HepG2 (cell line): ENCODE results near the gene SLC50A1. TPM values are rescaled to one million over a fixed set of nuclear protein-coding genes. Genes with fewer than 3 reads are reported as not detected.
A peak's percentile ranks its signal among the peaks of the same experiment; 100 is the strongest.

Experiments
- NCOA5 ChIP-seq: sonication (generic); formaldehyde crosslinking; IDR thresholded peaks from 2 replicates; pipeline ENCODE4 v1.4.0; 2020; ENCODE audit warnings: missing genetic modification reagents
- NFIC ChIP-seq: IDR thresholded peaks from 2 replicates; pipeline ENCODE4 v1.6.1; 2012; ENCODE audit warnings: mild to moderate bottlenecking, low read length, inconsistent platforms
- NR2F2 ChIP-seq: IDR thresholded peaks from 2 replicates; pipeline ENCODE4 v1.6.1; 2012; ENCODE audit warnings: low read depth, inconsistent platforms, borderline replicate concordance
- RERE ChIP-seq: IDR thresholded peaks from 2 replicates; pipeline ENCODE4 v1.6.1; 2016; ENCODE audit warnings: low read depth, missing genetic modification reagents, missing compliant biosample characterization
- WIZ ChIP-seq: sonication (generic); formaldehyde crosslinking; IDR thresholded peaks from 2 replicates; pipeline ENCODE4 v1.5.1; 2020; ENCODE audit warnings: mild to moderate bottlenecking, missing genetic modification reagents
- ZFP37 ChIP-seq: sonication (generic); formaldehyde crosslinking; IDR thresholded peaks from 2 replicates; pipeline ENCODE4 v1.4.0; 2020; ENCODE audit warnings: missing genetic modification reagents, borderline replicate concordance
- ZNF337 ChIP-seq: sonication (generic); formaldehyde crosslinking; IDR thresholded peaks from 2 replicates; pipeline ENCODE4 v1.5.1; 2020; ENCODE audit warnings: missing genetic modification reagents, low read depth, mild to moderate bottlenecking, borderline replicate concordance
- ZNF562 ChIP-seq: sonication (generic); formaldehyde crosslinking; IDR thresholded peaks from 2 replicates; pipeline ENCODE4 v1.8.0; 2022; ENCODE audit warnings: missing genetic modification reagents, borderline replicate concordance
- ZNF569 ChIP-seq: sonication (generic); formaldehyde crosslinking; IDR thresholded peaks from 2 replicates; pipeline ENCODE4 v1.5.0; 2020; ENCODE audit warnings: mild to moderate bottlenecking, missing genetic modification reagents, moderate library complexity, borderline replicate concordance
- polyA plus RNA-seq, 8 experiments: library from polyadenylated mRNA; depleted of rRNA in 3 of 8; stranded (reverse) in 7 of 8; unstranded in 1 of 8; fragments of >200 nt; fragmentation: Illumina TruSeq in 4 of 8; extraction: Trizol in 4 of 8; gene quantifications; 2 replicates each; pipeline versions ENCODE4 v1.2.1 to v1.2.3, GENCODE V29; 2011 to 2016; ENCODE audit warnings: low read depth in 4 of 8, missing spikeins in 1 of 8, mixed read lengths in 1 of 8; ENCODE audit not compliant: insufficient read depth in 1 of 8
- total RNA-seq, 5 experiments: library from RNA; depleted of rRNA; stranded (reverse); fragments of >200 nt; fragmentation: Illumina TruSeq; extraction: Trizol; gene quantifications; 2 replicates each; pipeline ENCODE4 v1.2.3, GENCODE V29; 2016; ENCODE audit warnings: low read depth in 1 of 5
- TF ChIP-seq, protein P1 (sequence below): sonication (generic); formaldehyde crosslinking; IDR thresholded peaks from 2 replicates; pipeline ENCODE4 v1.9.0; 2021; ENCODE audit warnings: missing genetic modification reagents, borderline replicate concordance
- TF ChIP-seq, protein P2 (sequence below): sonication (generic); formaldehyde crosslinking; IDR thresholded peaks from 2 replicates; pipeline ENCODE4 v1.8.0; 2022; ENCODE audit warnings: missing genetic modification reagents, mild to moderate bottlenecking, moderate library complexity, borderline replicate concordance
- TF ChIP-seq, protein P3 (sequence below): sonication (generic); formaldehyde crosslinking; IDR thresholded peaks from 2 replicates; pipeline ENCODE4 v1.5.1; 2020; ENCODE audit warnings: mild to moderate bottlenecking, missing genetic modification reagents, moderate library complexity
- TF ChIP-seq, protein P4 (sequence below): sonication (generic); formaldehyde crosslinking; IDR thresholded peaks from 2 replicates; pipeline ENCODE4 v1.8.0; 2022; ENCODE audit warnings: low read depth, missing genetic modification reagents

Gene SLC50A1
- total and polyA plus RNA-seq, 2 of the 13 experiments (the other 11 are each of a cell fraction or from before 2014, with no cell fraction given), result 22.5 to 46.8 TPM

GRCh38 chr1:155178441-155179111 lies 42.9 kb downstream of the SLC50A1 start (continued):
- TF ChIP-seq ZNF569 (CRISPR knock-in tag), result no peak
- no peak for TF ChIP-seq ZNF337 (CRISPR knock-in tag)
- TF ChIP-seq, protein P1, sequence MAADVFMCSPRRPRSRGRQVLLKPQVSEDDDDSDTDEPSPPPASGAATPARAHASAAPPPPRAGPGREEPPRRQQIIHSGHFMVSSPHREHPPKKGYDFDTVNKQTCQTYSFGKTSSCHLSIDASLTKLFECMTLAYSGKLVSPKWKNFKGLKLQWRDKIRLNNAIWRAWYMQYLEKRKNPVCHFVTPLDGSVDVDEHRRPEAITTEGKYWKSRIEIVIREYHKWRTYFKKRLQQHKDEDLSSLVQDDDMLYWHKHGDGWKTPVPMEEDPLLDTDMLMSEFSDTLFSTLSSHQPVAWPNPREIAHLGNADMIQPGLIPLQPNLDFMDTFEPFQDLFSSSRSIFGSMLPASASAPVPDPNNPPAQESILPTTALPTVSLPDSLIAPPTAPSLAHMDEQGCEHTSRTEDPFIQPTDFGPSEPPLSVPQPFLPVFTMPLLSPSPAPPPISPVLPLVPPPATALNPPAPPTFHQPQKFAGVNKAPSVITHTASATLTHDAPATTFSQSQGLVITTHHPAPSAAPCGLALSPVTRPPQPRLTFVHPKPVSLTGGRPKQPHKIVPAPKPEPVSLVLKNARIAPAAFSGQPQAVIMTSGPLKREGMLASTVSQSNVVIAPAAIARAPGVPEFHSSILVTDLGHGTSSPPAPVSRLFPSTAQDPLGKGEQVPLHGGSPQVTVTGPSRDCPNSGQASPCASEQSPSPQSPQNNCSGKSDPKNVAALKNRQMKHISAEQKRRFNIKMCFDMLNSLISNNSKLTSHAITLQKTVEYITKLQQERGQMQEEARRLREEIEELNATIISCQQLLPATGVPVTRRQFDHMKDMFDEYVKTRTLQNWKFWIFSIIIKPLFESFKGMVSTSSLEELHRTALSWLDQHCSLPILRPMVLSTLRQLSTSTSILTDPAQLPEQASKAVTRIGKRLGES (CRISPR knock-in tag), result no peak
- TF ChIP-seq, protein P2, sequence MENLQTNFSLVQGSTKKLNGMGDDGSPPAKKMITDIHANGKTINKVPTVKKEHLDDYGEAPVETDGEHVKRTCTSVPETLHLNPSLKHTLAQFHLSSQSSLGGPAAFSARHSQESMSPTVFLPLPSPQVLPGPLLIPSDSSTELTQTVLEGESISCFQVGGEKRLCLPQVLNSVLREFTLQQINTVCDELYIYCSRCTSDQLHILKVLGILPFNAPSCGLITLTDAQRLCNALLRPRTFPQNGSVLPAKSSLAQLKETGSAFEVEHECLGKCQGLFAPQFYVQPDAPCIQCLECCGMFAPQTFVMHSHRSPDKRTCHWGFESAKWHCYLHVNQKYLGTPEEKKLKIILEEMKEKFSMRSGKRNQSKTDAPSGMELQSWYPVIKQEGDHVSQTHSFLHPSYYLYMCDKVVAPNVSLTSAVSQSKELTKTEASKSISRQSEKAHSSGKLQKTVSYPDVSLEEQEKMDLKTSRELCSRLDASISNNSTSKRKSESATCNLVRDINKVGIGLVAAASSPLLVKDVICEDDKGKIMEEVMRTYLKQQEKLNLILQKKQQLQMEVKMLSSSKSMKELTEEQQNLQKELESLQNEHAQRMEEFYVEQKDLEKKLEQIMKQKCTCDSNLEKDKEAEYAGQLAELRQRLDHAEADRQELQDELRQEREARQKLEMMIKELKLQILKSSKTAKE (CRISPR knock-in tag), result no peak
- no peak for TF ChIP-seq RERE (CRISPR knock-in tag)
- no peak for TF ChIP-seq ZFP37 (CRISPR knock-in tag)
- TF ChIP-seq NCOA5 (CRISPR knock-in tag), result no peak
- TF ChIP-seq, protein P3, sequence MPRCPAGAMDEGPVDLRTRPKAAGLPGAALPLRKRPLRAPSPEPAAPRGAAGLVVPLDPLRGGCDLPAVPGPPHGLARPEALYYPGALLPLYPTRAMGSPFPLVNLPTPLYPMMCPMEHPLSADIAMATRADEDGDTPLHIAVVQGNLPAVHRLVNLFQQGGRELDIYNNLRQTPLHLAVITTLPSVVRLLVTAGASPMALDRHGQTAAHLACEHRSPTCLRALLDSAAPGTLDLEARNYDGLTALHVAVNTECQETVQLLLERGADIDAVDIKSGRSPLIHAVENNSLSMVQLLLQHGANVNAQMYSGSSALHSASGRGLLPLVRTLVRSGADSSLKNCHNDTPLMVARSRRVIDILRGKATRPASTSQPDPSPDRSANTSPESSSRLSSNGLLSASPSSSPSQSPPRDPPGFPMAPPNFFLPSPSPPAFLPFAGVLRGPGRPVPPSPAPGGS (CRISPR knock-in tag), result no peak
- TF ChIP-seq, protein P4, sequence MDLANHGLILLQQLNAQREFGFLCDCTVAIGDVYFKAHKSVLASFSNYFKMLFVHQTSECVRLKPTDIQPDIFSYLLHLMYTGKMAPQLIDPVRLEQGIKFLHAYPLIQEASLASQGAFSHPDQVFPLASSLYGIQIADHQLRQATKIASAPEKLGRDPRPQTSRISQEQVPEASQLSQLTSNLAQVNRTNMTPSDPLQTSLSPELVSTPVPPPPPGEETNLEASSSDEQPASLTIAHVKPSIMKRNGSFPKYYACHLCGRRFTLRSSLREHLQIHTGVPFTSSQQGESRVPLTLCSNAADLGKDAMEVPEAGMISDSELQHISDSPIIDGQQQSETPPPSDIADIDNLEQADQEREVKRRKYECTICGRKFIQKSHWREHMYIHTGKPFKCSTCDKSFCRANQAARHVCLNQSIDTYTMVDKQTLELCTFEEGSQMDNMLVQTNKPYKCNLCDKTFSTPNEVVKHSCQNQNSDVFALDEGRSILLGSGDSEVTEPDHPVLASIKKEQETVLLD (CRISPR knock-in tag), result no peak
- TF ChIP-seq ZNF562, result no peak
- no peak for TF ChIP-seq NFIC
- peak; percentile 98 for TF ChIP-seq NR2F2
- TF ChIP-seq WIZ (CRISPR knock-in tag), result 0 out of 2 replicates have a peak, but pooled peaks have one; percentile 59
